ENCODE results near the gene ADAM10.

The ADAM10 gene

DNA sequence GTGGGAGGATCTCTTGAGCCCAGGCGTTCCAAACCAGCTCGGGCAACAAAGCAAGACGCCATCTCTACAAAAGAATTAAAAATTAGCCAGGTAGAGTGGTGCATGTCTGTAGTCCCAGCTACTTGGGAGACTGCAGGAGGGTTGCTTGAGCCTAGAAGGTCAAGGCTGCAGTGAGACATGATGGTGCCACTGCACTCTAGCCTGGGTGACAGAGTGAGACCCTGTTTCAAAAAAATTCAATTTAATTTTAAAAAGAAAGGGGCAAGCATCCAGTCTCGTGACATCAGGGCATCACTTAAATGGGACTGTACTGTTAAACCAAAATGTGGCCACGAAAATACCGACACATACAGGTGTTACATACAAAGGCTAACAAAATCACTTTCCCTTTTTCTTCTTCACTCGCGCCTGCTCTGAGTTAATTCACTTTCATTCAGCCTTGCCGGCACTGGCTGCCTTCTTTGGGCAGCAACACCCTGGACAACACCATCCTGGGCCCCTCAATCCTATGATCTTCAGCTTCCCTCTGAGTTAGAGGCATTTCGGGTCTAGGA lies 196.1 kb downstream of the ADAM10 start:
- Histone ChIP-seq H3K27me3 (ENCODE audit: control insufficient read depth, insufficient read depth, low read length) (peaks cover 5% of the 10 kb centered on the region), H3K4me3 (ENCODE audit: low read depth, low read length) (no peak overlapping the region), H3K9ac (ENCODE audit: low read depth, low read length) (no peak overlapping the region), H3K4me1 (ENCODE audit: control insufficient read depth, insufficient read depth, low read length) (peaks cover 7% of the 10 kb centered on the region), H3K27ac (ENCODE audit: low read depth, low read length) (no peak overlapping the region), H3K36me3 (ENCODE audit: control insufficient read depth, insufficient read depth, low read length) (no peaks in the 10 kb centered on the region), H3K9me3 (ENCODE audit: control insufficient read depth, insufficient read depth, low read length) (no peaks in the 10 kb centered on the region)

DNA sequence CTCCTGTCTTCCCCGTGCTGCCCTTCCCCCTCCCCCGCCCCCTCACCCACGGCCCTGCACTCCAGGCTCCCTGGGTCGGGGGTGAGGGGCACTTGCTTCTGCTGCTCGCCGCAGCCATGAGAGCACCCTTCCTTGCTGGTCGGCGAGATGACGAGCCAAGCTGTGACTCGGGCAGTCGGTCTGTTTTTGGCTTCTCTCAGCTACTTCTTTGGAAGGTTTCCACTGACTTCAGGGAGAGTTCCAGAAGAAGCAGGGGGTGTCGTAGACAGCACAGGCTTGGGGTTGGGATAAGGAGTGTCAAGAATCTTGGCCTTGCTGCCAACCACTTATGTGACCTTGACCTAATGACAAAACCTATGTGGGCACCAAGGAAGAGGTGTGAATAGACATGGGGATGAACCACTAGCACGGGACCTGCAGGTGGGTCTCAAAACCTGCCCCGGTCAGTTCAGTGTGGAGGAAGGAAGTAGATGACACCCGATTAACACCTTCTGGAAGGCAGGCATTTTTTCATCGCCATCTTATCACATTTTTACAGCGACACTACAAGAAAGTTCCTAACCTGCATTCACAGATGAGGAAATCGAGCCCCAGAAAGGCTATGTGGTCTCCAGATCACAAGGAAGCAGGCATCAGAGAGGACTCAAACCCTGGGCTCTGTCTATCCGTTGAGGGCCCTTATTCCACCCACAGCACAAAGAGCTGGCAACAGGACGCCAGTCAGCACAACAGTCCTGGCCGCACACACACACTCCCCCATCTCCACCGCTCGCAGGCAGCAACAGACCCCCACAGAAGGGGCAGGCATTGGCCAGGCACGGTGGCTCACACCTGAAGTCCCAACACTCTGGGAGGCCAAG lies 196.8 kb downstream of the ADAM10 start:
- Histone ChIP-seq H3K9me3 (ENCODE audit: control insufficient read depth, insufficient read depth, low read length) (no peaks in the 10 kb centered on the region), H3K27ac (ENCODE audit: low read depth, low read length) (no peak overlapping the region), H3K4me1 (ENCODE audit: control insufficient read depth, insufficient read depth, low read length) (peaks cover 7% of the 10 kb centered on the region), H3K9ac (ENCODE audit: low read depth, low read length) (no peak overlapping the region), H3K4me3 (ENCODE audit: low read depth, low read length) (no peak overlapping the region), H3K36me3 (ENCODE audit: control insufficient read depth, insufficient read depth, low read length) (no peaks in the 10 kb centered on the region), H3K27me3 (ENCODE audit: control insufficient read depth, insufficient read depth, low read length) (peaks cover 5% of the 10 kb centered on the region)

DNA sequence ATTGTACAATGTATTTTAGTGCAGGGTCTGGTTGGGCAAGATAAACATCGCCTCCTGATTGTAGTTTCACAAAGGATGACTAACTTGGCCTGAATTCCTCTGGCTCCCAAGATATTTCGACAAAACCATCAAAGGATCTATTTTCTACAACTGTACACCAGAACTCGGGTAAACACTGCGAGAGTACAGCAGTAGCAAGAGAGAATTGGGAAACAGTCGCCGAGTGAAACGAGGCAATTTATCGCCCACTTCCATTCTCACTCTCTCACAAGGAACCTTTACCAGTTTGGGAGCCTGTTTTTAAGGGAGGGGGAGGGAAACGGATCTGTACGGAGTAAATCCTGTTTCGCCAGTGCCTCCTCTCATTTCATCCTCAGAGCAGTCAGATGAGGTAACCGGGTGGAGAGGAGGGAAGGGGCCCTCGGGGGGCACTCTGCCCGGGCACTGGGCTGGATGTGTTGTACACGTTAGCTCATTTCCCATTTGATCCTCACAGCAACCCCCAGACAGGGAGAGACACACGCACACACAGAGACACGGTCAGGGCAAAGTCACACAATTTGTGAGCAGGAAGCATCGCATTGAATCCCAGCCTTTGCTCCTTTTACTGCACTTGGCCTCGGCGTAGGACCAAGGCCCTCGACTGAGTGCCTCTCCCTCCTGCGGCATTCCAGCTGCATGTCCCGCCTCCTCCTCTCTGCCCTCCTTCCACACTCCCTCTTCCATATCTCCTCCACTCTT lies 197.6 kb downstream of the ADAM10 start:
- H3K27me3 ChIP-seq (ENCODE audit: control insufficient read depth, insufficient read depth, low read length): peaks cover 5% of the 10 kb centered on the region
- H3K9me3 ChIP-seq (ENCODE audit: control insufficient read depth, insufficient read depth, low read length): no peaks in the 10 kb centered on the region
- H3K9ac ChIP-seq (ENCODE audit: low read depth, low read length): peak overlapping the region; percentile 26; the same call in 1 of the 2 replicates
- no peak overlapping the region for H3K27ac ChIP-seq (ENCODE audit: low read depth, low read length)
- H3K4me3 ChIP-seq (ENCODE audit: low read depth, low read length): no peak overlapping the region
- no peaks in the 10 kb centered on the region for H3K36me3 ChIP-seq (ENCODE audit: control insufficient read depth, insufficient read depth, low read length)
- H3K4me1 ChIP-seq (ENCODE audit: control insufficient read depth, insufficient read depth, low read length): peaks cover 7% of the 10 kb centered on the region

DNA sequence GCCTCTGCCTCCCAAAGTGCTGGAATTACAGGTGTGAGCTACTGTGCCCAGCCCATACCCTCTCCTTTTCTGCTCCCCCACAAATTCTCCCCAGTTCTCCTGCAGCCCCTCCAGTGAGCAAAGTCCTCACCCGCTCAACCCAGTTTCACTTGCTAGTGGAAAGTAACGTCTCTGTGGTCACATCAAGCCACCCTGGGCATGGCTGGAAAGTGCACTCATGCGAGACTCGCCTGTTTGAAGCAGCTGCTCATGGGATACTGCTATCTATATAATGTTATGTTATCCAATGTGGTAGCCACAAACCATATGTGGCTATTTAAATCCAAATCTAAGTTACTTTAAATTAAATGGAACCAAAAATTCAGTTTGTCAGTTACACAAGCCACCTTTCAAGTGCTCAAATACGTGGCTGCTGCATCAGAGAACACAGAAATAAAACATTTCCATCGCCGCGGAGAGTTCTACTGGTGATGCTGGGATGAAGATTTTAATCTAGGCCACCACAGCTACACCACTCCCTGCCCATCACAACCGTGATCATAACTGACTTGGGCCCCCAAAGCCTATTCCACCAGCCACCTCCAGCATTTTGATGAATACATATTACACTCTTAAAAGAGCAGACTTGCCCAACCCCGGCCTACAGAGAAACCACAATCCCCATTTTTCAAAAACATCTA lies 198.3 kb downstream of the ADAM10 start:
- Histone ChIP-seq H3K9me3 (ENCODE audit: control insufficient read depth, insufficient read depth, low read length) (no peaks in the 10 kb centered on the region), H3K27ac (ENCODE audit: low read depth, low read length) (no peak overlapping the region), H3K4me1 (ENCODE audit: control insufficient read depth, insufficient read depth, low read length) (peaks cover 7% of the 10 kb centered on the region), H3K9ac (ENCODE audit: low read depth, low read length) (no peak overlapping the region), H3K4me3 (ENCODE audit: low read depth, low read length) (no peak overlapping the region), H3K36me3 (ENCODE audit: control insufficient read depth, insufficient read depth, low read length) (no peaks in the 10 kb centered on the region), H3K27me3 (ENCODE audit: control insufficient read depth, insufficient read depth, low read length) (peaks cover 5% of the 10 kb centered on the region)

DNA sequence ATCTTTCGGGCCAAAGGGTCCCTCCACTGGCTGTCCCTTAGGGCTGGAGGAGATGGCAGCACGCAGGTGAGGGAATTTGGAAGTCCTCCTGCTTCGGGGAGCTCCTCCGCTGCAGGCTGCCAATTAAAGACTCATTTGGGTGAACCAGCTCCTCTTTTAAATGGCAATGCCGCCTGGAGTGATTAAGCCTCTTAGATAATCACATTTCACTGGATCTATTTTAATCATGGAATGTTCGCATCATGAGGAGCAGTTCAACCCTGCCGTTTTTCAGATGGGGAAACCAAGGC lies 199.8 kb downstream of the ADAM10 start:
- Histone ChIP-seq H3K9me3 (ENCODE audit: control insufficient read depth, insufficient read depth, low read length) (no peaks in the 10 kb centered on the region), H3K27me3 (ENCODE audit: control insufficient read depth, insufficient read depth, low read length) (peaks cover 5% of the 10 kb centered on the region), H3K27ac (ENCODE audit: low read depth, low read length) (no peak overlapping the region), H3K9ac (ENCODE audit: low read depth, low read length) (no peak overlapping the region), H3K36me3 (ENCODE audit: control insufficient read depth, insufficient read depth, low read length) (no peaks in the 10 kb centered on the region), H3K4me1 (ENCODE audit: control insufficient read depth, insufficient read depth, low read length) (peaks cover 7% of the 10 kb centered on the region), H3K4me3 (ENCODE audit: low read depth, low read length) (no peak overlapping the region)

DNA sequence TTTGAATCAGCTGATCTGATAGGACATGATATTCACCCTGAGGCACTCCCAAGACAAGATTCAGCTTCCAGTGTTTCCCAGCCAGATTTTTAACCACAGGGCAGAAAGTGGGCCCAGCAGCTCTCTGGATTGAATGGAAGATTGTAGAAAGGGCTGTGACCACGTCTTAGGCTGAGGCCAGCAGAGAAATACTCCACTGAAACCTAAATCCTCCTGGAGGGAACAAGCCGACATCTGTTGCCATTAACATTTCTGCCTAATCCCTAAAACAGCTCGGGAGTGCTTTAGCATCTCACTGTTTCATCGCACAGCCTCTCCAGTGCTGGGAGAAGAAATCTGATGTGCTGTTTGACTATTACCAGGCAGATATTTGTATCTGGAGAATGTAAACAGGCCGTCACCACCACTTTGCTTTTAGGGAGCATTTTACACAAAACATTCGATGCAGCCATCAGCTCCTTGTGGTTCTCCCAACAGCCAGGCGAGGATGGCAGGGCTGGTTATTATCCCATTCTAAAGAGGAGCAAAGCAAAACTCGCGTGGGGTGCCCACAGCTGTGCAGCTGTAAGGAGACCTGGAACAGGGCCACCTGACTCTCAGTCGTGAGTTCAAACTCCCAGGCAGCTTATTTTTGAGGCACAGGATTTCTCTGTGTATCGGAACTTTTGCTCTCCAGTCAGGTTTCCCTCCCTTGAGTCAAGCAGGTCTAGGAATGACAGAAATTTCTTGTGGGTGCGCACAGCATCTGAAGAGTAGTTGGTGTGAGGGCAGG lies 200.3 kb downstream of the ADAM10 start:
- no peak overlapping the region for H3K27ac ChIP-seq (ENCODE audit: low read depth, low read length)

DNA sequence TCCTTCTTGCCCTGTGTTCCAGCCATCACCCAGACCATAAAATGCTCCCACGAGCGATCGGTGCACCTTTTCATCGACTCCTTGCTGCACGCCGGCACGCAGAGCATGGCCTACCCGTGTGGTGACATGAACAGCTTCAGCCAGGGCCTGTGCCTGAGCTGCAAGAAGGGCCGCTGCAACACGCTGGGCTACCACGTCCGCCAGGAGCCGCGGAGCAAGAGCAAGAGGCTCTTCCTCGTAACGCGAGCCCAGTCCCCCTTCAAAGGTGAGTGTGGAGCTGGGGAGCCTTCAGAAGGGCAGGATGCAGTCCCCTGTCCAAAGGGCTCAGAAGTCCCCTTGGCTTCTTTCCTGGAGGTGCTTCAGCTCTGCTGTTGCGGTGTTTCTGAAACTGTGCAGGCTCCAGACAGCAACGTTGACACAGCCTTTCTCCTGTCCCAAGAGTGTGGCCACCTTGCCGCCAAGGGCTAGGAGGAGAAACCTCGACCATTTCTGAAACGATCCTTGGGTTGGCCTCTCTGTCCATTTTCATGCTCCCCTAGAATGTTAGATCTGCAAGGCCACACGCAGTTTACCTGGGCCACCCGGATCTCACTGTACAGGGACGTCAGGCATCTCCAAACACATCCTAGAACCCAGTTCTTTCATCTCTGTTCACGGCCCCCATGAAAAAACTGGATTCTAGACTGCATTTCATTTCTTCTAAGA lies 201.0 kb downstream of the ADAM10 start:
- H3K36me3 ChIP-seq (ENCODE audit: control insufficient read depth, insufficient read depth, low read length): no peaks in the 10 kb centered on the region
- H3K4me3 ChIP-seq (ENCODE audit: low read depth, low read length): no peak overlapping the region
- H3K27ac ChIP-seq (ENCODE audit: low read depth, low read length): no peak overlapping the region
- H3K9ac ChIP-seq (ENCODE audit: low read depth, low read length): no peak overlapping the region
- no peaks in the 10 kb centered on the region for H3K9me3 ChIP-seq (ENCODE audit: control insufficient read depth, insufficient read depth, low read length)
- peaks cover 5% of the 10 kb centered on the region for H3K27me3 ChIP-seq (ENCODE audit: control insufficient read depth, insufficient read depth, low read length)
- peaks cover 7% of the 10 kb centered on the region for H3K4me1 ChIP-seq (ENCODE audit: control insufficient read depth, insufficient read depth, low read length)

More for the DNA sequence above, 200.3 kb downstream of the ADAM10 start:
- Histone ChIP-seq H3K9me3 (ENCODE audit: control insufficient read depth, insufficient read depth, low read length) (no peaks in the 10 kb centered on the region), H3K9ac (ENCODE audit: low read depth, low read length) (no peak overlapping the region), H3K4me3 (ENCODE audit: low read depth, low read length) (no peak overlapping the region), H3K36me3 (ENCODE audit: control insufficient read depth, insufficient read depth, low read length) (no peaks in the 10 kb centered on the region), H3K27me3 (ENCODE audit: control insufficient read depth, insufficient read depth, low read length) (peaks cover 5% of the 10 kb centered on the region), H3K4me1 (ENCODE audit: control insufficient read depth, insufficient read depth, low read length) (peaks cover 7% of the 10 kb centered on the region)

DNA sequence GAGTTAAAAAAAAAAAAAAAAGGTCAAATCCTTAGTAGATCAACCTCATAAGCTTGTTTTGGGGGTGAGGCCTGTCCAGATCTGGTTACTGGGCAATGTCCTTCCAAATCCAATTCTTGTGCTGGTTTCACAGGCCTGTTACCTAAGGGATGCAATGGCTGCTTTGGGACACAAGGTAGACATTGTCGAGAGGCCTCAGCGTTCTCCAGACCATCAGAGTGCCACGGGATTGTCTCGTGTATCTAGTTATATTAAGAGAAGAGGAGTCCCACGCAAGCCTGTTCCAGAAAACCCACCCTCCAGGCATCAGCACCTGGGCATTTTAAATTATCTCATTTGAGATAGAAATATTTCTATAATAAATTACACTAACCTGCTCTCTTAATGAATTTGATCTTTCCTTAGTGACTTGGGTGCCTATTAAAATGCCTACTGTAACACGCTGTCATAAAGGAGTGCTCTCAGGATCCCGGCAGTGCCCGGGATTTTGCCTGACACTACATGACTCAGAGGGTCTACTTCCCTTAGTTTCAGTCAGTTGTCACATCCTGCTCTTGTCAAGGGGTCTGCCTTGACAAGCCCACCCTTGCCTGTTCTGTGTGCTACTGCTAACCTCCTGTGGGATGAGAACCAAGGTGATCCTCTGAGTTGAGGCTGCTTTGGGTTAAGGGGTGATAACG lies 201.7 kb downstream of the ADAM10 start:
- H3K4me3 ChIP-seq (ENCODE audit: low read depth, low read length): no peak overlapping the region
- peaks cover 7% of the 10 kb centered on the region for H3K4me1 ChIP-seq (ENCODE audit: control insufficient read depth, insufficient read depth, low read length)
- no peak overlapping the region for H3K27ac ChIP-seq (ENCODE audit: low read depth, low read length)
- no peaks in the 10 kb centered on the region for H3K36me3 ChIP-seq (ENCODE audit: control insufficient read depth, insufficient read depth, low read length)
- no peak overlapping the region for H3K9ac ChIP-seq (ENCODE audit: low read depth, low read length)
- no peaks in the 10 kb centered on the region for H3K9me3 ChIP-seq (ENCODE audit: control insufficient read depth, insufficient read depth, low read length)
- peaks cover under 1% of the 10 kb centered on the region for H3K27me3 ChIP-seq (ENCODE audit: control insufficient read depth, insufficient read depth, low read length)

DNA sequence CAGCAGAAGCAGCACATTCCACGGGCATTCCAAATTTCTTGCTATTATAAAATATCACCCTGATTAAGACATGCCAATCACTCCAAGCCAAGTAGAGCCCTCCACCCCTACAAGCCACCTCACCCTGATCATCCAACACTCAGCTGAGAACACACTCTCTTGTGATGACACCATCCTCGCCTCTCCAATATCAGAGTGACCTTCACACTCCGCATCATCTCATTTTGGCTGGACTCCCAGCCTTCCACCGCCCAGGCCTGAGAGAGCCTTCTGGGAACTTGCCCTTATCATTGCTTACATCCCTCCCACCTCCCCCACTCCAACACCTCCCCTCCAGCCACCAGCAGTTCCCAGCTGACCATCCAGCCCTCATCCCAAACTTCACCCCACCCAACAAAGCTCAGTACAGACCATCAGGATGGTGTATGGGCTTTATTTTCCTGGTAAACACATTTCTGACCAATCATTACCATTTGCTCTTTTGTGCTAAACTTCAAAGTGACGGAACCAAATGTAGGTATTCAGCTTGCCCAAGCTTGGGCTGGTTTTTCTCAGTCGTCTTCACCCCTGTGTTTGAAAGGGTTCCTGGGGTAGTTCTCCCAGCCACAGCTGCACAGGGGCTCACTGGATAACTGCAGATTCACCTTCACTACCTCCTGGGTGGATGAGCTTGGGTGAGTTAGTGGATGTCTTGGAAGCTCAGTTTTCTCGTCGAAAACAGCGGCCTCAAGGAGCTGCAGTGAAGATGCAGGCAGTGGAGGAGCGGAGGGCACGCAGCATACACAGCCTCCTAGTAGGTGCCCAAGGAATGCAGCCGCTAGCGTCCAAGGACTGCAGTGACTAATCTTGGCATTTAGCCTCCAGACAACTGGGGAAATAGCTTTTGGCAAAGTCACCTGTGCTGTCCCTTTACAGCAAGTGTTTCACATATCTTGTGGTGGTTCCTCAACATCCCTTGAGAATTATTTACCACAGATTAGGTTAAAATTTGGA lies 202.6 kb downstream of the ADAM10 start:
- Histone ChIP-seq H3K27ac (ENCODE audit: low read depth, low read length) (no peak overlapping the region), H3K4me1 (ENCODE audit: control insufficient read depth, insufficient read depth, low read length) (peaks cover 3% of the 10 kb centered on the region), H3K36me3 (ENCODE audit: control insufficient read depth, insufficient read depth, low read length) (no peaks in the 10 kb centered on the region), H3K9me3 (ENCODE audit: control insufficient read depth, insufficient read depth, low read length) (no peaks in the 10 kb centered on the region), H3K4me3 (ENCODE audit: low read depth, low read length) (no peak overlapping the region), H3K27me3 (ENCODE audit: control insufficient read depth, insufficient read depth, low read length) (no peaks in the 10 kb centered on the region), H3K9ac (ENCODE audit: low read depth, low read length) (no peak overlapping the region)

All from HUES48 (cell line).